NCI-H2196 (cell line): ENCODE results near the gene RNASE12.

Experiments used
- DNase-seq: peaks from one replicate; lab custom pipeline; 2025; ENCODE audit not compliant: unreplicated experiment; lab: John Stamatoyannopoulos, UW

Gene RNASE12

DNA sequence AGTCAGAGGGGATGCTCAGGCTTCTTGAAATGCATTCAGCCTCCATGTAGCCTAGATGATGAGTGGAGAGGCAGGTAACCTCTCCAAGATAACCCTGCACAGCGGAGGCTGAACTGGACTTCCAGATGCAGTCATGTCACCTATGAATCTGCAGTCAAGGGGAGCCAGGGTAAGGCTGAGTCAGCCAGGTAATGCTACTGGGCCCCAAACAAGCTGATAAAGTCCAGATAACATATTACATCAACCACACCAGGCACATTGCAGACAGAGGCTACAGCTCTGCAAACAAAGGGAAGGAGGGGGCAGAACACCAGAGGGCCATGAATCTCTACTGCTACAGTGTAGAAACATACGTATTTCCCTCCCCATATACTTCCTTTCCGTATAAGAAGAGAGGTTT is 44.3 kb downstream of the RNASE12 start:
- DNase-seq: no peak
